LHCN-M2 (cell line): ENCODE measurements around the gene APOA5. TPM values are rescaled to one million over a fixed set of nuclear protein-coding genes. Genes with fewer than 3 reads are reported as not detected.
"Not testable (repeated sequence)": the region's sequence is repeated elsewhere in the genome, so short reads cannot be mapped to it uniquely, and the experiment has no call there.

Source experiments
- DNase-seq: peaks from one replicate; pipeline ENCODE4 v3.0.0-alpha.2; 2012; ENCODE audit warnings: low read depth
- polyA plus RNA-seq: library from polyadenylated mRNA; unstranded; fragments of >200 nt; gene quantifications from one replicate; pipeline ENCODE4 v1.2.1, GENCODE V29; 2012; ENCODE audit warnings: missing spikeins
- total RNA-seq: library from RNA; depleted of rRNA; stranded (reverse); fragments of >200 nt; gene quantifications from 2 replicates; pipeline ENCODE4 v1.2.3, GENCODE V29; 2014; rRNA removed

The APOA5 gene, protein sequence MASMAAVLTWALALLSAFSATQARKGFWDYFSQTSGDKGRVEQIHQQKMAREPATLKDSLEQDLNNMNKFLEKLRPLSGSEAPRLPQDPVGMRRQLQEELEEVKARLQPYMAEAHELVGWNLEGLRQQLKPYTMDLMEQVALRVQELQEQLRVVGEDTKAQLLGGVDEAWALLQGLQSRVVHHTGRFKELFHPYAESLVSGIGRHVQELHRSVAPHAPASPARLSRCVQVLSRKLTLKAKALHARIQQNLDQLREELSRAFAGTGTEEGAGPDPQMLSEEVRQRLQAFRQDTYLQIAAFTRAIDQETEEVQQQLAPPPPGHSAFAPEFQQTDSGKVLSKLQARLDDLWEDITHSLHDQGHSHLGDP
- total RNA-seq: not detected in 2 replicates
- not detected for polyA plus RNA-seq

DNA sequence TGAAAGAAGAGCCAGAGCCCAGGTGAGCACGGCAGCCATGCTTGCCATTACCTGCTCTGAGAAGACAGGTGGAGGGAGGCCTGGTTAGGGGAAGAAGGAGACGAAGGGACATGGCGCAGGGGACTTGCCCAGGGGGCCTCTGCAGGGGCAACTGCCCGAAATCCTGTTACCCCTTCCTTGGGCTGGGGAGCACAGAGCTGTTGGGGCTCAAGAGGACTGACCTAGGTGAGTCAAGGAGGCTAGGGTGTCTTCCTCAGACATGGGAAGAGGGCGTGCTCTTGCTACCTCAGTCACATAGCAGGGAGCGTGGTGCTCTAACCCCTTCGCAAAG, at the start of gene APOA5:
TSS of gene APOA5 (minus strand) at position 67 of the 331 bp plus-strand sequence. CDS start at position 48, 19 bp downstream.
- DNase-seq: no peak

DNA sequence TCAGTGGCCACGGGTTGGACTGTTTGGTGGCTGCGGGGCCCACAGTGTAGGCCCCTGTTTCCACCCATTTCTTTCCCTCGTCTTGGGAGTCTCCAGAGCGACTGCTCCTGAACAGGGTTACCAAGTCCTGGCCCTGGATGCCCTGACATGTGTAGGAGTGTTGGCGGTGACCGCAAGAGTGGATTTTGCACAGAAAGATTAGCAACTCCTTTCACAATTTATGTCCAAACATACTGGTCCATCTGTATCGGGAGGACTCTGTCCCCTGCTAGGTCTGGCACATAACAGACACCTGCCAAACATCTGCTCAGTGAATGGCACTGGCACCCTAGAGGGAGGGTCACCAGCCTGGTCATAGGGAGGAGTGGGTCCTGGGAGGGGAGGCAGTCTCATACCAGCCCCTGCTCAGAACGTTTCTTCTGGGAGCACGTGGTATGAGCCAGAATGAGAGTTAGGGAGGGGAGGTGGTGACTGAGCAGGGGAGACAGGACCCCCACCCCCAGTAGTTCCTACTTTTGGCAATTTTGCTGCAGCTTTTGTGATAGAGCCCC, 49.1 kb upstream of the APOA5 start:
- DNase-seq: no peak

DNA sequence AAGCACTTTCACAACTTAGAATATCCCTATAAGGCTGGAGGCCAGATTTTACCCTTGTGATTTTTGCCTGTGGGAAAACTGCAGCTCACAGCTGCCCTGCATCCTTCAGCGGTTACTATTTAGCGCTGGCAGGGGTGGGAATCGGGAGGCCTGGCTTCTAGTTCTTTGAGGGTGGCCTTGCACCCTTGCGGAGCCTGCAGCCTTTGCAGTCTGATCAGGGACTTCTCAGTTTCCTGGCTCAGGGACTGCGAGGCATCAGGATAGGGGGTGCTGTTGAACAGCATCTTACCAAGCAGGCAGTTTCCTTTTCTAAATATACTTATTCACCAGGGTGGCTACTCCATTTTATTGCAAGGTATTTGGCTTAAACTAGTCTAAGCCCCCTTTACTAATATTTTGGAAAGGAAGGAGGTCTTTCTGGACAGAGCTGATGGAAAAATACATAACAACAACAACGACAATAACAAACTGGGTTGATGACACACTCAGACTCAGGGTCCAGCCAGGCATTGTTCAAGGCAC, 48.6 kb upstream of the APOA5 start:
- DNase-seq: peak; percentile 41

DNA sequence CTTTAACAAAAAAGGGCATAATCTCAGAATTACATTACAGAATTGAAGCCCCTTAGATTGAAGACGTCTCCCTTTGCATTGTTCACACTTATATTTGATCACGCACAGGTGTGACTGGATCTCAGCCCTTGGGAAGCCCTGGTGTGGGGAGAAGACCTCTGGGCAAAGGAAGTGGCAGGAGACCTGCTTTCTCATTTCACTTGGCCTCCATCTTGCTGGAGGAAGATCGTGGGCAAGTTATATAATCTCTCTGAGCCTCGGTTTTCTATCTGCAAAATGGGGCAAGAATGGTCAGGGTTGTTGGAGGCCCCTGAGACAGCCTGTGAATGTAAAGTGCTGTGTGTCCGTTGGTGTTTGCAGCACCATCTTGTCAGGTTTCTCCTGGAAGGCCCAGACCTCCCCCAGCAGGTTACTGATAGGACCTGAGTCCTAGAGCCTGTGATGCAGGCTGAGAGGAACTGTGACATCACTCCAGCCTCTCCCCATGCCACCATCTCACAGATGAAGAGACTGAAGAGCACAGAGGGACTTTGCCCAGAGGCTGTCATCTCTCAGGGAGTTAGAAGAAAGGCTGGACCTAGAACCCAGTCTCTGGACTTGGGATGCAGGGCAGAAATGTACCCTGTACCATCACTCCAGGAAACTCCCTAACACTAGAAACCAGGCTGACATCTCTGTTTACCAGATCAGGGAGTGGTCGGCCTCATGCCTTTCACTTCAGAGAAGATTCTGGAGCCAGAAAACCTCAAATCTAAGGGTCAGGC, 46.8 kb upstream of the APOA5 start:
- DNase-seq: no peak

DNA sequence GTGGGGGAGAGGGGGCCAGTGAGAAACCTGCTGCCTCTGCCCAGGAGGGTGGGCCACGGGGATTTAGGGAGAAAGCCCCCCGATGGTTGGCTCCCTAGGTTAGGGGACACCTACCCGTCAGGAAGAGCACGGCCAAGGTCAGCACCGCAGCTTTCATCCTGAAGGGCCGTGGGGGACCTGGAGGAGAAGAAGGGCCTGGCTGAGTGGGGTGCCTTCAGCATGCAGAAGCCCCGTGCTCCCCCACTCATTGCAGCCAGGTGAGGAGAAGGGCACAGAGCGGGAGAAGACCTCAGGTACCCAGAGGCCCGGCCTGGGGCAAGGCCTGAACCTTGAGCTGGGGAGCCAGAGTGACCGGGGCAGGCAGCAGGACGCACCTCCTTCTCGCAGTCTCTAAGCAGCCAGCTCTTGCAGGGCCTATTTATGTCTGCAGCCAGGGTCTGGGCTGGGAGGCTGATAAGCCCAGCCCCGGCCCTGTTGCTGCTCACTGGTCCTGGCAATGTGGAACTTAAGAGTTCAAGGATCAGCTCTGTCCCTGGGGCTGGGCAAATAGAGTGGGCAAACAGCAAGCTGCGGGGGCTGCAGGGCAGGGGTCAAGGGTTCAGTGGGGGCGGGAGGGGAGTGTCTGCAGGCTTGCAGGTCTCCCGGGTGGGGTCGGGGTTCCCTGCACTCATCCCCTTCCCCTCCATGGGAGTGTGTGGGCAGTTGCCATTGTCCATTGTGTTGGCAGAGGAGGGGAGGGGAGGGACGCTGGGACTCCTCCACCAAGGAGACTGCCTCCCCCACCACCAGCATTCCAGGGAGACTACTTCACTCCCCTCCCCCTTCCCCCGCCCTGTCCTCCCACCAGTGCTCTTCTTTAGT, 45.8 kb upstream of the APOA5 start, which contains the start of gene APOA1:
TSS of gene APOA1 (minus strand) at position 392 of the 861 bp plus-strand sequence. CDS start at position 157, 235 bp downstream.
- no peak for DNase-seq

DNA sequence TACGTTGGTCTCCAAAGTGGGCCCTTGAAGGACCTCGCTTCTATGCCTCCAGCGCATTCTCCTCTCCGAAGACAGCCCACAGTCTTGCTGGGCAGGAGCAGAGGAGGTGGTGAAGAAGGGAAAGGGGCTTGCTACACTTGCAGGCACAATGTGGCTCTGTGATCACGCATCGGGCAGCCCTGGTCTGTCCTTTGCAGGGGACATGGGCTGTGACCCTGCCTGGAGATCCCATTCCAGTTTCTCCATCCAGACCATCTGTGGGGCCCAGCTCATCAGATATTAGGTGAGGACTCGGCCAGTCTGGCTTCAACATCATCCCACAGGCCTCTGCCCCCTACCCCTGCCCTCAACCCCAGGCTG, 44.9 kb upstream of the APOA5 start:
- no peak for DNase-seq

DNA sequence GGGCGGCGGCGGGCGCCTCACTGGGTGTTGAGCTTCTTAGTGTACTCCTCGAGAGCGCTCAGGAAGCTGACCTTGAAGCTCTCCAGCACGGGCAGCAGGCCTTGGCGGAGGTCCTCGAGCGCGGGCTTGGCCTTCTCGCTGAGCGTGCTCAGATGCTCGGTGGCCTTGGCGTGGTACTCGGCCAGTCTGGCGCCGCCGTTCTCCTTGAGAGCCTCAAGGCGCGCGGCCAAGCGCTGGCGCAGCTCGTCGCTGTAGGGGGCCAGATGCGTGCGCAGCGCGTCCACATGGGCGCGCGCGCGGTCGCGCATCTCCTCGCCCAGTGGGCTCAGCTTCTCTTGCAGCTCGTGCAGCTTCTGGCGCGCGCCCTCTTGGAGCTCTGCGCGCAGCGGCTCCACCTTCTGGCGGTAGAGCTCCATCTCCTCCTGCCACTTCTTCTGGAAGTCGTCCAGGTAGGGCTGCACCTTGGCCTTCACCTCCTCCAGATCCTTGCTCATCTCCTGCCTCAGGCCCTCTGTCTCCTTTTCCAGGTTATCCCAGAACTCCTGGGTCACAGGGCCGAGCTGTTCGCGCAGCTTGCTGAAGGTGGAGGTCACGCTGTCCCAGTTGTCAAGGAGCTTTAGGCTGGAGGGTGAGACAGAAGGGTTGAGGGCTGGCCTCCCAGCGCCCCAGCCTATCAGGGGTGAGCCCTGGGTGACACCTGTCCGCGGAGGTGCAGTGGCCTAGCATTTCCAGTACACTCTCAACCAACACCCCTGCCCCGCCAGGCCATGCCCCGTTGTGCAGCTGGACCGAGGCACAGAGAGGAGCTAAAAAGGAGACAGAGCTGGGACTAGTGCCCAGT, 44.3 kb upstream of the APOA5 start:
- DNase-seq: peak; percentile 81

DNA sequence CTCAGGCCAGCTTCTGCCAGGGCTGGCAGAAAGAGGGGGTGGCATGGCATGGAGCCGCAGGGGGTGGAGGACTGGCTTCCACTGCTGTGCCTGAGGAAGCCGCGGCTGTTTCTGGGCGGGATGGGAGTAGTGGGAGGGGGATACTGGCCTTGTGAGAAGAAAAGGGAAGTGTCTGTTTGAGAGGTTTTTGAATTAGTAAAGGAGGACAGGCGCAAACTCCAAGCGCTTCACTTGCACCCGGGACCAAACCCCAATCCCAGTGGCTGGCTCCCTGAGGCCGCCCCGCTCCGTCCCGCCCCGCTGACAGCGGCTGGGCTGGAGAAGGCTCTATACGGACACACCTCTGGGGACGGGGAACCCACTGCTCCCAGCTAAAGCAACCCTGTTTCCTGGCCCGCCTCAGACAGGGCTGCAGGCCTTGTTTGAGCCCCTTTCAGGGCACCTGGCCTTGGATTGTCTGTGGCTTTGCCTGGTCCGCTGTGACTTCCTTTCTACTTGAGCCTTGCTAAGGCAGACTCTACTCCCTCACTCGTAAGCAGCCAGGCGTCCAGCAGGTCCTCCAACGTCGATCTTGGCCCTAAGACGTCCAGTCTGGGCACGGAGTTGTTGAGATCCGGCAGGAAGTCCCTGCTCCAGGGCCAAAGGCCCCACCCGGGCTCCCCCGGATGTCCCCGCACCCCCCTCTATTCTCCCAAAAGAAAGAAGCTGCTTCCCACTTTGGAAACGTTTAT, 43.5 kb upstream of the APOA5 start:
- DNase-seq: no peak

DNA sequence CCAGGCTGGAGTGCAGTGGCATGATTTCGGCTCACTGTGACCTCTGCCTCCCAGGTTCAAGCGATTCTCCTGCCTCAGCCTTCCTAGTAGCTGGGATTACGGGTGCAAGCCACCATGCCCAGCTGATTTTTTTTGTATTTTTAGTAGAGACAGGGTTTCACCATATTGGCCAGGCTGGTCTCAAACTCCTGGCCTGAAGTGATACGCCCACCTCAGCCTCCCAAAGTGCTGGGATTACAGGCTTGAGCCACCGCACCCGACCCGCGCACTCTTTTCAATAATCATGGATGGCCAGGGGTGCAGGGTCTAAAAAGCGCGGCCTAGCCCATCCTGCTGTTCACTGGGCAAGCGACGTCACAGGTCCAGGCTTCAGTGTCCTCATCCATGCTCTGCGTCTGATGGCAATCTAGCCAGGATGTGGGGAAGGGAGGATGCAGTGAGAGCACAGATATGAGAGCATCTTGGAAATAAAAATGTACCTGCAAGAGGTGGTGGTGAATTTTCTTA, 42.9 kb upstream of the APOA5 start:
- DNase-seq: not testable (repeated sequence)

DNA sequence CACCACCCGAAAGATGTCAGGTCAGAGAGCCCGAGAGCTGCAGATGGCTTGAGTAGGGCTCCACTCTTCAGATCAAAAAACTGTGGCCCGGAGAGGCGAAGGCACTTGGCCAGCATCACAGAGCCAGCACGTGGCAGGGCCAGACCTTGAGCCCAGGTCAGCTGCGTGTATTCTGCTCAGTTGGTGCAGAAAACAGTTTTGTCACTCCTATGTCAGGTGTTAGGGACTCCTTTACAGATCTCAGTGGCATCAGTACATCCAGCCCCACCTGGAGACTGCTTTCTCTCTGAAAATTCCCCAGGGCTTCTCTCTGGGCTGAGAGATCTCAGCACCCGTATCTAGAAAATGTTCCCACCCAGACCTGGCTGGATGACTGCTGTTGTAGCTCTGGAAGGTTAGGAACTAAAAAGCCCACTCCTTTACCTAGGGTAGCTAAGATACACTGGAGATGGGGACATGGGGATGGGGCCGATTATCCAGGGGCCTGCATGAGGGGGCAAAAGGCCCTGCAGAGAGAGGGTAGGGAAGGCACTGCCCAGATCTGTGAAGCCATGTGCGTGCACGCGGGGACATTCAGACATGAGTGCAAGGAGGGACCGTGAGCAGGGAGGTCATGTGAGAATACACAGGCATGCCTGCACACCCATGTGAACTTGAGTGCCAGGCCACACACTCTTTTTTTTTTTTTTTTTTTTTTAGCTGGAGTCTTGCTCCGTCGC, 42.3 kb upstream of the APOA5 start:
- no peak for DNase-seq

DNA sequence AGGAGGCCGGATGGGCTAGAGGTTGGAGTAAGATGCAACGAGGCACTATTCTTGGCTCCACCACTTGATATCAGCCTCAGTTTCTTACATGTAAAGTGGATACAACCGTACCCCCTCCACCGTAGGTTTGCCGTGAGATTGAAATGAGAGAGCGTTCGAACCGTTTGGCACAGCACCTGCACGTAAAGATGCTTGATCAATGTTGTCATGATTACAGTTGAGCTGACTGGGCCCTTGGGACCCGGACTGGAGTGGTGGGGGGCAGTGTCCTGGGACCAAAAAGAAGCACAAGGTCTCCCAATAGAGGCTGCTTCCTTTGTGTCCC, 41.8 kb upstream of the APOA5 start:
- DNase-seq: no peak

DNA sequence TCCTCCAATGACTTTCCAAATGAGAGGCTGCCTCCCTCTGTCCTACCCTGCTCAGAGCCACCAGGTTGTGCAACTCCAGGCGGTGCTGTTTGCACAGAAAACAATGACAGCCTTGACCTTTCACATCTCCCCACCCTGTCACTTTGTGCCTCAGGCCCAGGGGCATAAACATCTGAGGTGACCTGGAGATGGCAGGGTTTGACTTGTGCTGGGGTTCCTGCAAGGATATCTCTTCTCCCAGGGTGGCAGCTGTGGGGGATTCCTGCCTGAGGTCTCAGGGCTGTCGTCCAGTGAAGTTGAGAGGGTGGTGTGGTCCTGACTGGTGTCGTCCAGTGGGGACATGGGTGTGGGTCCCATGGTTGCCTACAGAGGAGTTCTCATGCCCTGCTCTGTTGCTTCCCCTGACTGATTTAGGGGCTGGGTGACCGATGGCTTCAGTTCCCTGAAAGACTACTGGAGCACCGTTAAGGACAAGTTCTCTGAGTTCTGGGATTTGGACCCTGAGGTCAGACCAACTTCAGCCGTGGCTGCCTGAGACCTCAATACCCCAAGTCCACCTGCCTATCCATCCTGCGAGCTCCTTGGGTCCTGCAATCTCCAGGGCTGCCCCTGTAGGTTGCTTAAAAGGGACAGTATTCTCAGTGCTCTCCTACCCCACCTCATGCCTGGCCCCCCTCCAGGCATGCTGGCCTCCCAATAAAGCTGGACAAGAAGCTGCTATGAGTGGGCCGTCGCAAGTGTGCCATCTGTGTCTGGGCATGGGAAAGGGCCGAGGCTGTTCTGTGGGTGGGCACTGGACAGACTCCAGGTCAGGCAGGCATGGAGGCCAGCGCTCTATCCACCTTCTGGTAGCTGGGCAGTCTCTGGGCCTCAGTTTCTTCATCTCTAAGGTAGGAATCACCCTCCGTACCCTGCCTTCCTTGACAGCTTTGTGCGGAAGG, 40.9 kb upstream of the APOA5 start:
- no peak for DNase-seq

DNA sequence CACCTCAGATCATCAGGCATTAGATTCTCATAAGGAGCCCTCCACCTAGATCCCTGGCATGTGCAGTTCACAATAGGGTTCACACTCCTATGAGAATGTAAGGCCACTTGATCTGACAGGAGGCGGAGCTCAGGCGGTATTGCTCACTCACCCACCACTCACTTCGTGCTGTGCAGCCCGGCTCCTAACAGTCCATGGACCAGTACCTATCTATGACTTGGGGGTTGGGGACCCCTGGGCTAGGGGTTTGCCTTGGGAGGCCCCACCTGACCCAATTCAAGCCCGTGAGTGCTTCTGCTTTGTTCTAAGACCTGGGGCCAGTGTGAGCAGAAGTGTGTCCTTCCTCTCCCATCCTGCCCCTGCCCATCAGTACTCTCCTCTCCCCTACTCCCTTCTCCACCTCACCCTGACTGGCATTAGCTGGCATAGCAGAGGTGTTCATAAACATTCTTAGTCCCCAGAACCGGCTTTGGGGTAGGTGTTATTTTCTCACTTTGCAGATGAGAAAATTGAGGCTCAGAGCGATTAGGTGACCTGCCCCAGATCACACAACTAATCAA, 40.2 kb upstream of the APOA5 start:
- no peak for DNase-seq

DNA sequence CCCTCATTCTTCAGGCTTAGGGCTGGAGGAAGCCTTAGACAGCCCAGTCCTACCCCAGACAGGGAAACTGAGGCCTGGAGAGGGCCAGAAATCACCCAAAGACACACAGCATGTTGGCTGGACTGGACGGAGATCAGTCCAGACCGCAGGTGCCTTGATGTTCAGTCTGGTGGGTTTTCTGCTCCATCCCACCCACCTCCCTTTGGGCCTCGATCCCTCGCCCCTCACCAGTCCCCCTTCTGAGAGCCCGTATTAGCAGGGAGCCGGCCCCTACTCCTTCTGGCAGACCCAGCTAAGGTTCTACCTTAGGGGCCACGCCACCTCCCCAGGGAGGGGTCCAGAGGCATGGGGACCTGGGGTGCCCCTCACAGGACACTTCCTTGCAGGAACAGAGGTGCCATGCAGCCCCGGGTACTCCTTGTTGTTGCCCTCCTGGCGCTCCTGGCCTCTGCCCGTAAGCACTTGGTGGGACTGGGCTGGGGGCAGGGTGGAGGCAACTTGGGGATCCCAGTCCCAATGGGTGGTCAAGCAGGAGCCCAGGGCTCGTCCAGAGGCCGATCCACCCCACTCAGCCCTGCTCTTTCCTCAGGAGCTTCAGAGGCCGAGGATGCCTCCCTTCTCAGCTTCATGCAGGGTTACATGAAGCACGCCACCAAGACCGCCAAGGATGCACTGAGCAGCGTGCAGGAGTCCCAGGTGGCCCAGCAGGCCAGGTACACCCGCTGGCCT, 38.7 kb upstream of the APOA5 start:
- no peak for DNase-seq

DNA sequence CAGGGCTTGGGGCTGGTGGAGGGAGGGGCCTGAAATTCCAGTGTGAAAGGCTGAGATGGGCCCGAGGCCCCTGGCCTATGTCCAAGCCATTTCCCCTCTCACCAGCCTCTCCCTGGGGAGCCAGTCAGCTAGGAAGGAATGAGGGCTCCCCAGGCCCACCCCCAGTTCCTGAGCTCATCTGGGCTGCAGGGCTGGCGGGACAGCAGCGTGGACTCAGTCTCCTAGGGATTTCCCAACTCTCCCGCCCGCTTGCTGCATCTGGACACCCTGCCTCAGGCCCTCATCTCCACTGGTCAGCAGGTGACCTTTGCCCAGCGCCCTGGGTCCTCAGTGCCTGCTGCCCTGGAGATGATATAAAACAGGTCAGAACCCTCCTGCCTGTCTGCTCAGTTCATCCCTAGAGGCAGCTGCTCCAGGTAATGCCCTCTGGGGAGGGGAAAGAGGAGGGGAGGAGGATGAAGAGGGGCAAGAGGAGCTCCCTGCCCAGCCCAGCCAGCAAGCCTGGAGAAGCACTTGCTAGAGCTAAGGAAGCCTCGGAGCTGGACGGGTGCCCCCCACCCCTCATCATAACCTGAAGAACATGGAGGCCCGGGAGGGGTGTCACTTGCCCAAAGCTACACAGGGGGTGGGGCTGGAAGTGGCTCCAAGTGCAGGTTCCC, 38.0 kb upstream of the APOA5 start, which contains the start of gene APOC3:
TSS of gene APOC3 (plus strand) at position 383 of the 659 bp plus-strand sequence. CDS start 676 bp downstream, outside the sequence.
- DNase-seq: no peak
